Gastrocnemius medialis (tissue), 4 donors: ENCODE results near the gene LUC7L3.

Experiments
- CTCF ChIP-seq, 5 experiments: fragments of 450-650 bp in 3 of 5; fragments of 200-600 bp in 2 of 5; sonication (generic) in 2 of 5; IDR thresholded peaks in 4 of 5; conservative IDR thresholded peaks in 1 of 5; 1 replicate in 4 of 5; 2 replicates in 1 of 5; pipeline ENCODE4 v1.5.1; 2016 to 2019; ENCODE audit warnings: antibody characterized with exemption in 5 of 5, mild to moderate bottlenecking in 3 of 5, moderate library complexity in 3 of 5
- POLR2A ChIP-seq, 2 donors: fragments of 450-650 bp; IDR thresholded peaks; one replicate each; pipeline ENCODE4 v1.6.1; 2017; ENCODE audit warnings: antibody characterized with exemption in 2 of 2, mild to moderate bottlenecking in 2 of 2, moderate library complexity in 2 of 2

GRCh38 chr17:50677851-50678375 is 41.5 kb upstream of the LUC7L3 start:
- TF ChIP-seq CTCF (IDR thresholded peaks at IDR 0.05 in 4 of 5, conservative IDR thresholded peaks at IDR 0.05 in 1 of 5) (no peak), POLR2A (IDR thresholded peaks at IDR 0.05) (no peak)
